IPS-15b (cell line): ENCODE data around the gene NUDT22.

ENCODE experiments used
- H3K27me3 ChIP-seq: one replicate; pipeline ENCODE4 v1.6.1; 2013; ENCODE audit warnings: low read length; ENCODE audit not compliant: control insufficient read depth, insufficient read depth
- H3K36me3 ChIP-seq: one replicate; pipeline ENCODE4 v1.6.1; 2013; ENCODE audit warnings: low read length; ENCODE audit not compliant: control insufficient read depth, insufficient read depth
- H3K4me1 ChIP-seq: one replicate; pipeline ENCODE4 v1.6.1; 2013; ENCODE audit warnings: mild to moderate bottlenecking, low read length; ENCODE audit not compliant: control insufficient read depth, insufficient read depth
- H3K4me3 ChIP-seq: one replicate; pipeline ENCODE4 v1.5.1; 2013; ENCODE audit warnings: low read depth, low read length
- H3K9ac ChIP-seq: one replicate; pipeline ENCODE4 v1.6.1; 2013; ENCODE audit warnings: low read depth, mild to moderate bottlenecking, low read length
- H3K9me3 ChIP-seq: one replicate; pipeline ENCODE4 v1.6.1; 2013; ENCODE audit warnings: mild to moderate bottlenecking, low read length; ENCODE audit not compliant: control insufficient read depth, insufficient read depth

Gene NUDT22

DNA sequence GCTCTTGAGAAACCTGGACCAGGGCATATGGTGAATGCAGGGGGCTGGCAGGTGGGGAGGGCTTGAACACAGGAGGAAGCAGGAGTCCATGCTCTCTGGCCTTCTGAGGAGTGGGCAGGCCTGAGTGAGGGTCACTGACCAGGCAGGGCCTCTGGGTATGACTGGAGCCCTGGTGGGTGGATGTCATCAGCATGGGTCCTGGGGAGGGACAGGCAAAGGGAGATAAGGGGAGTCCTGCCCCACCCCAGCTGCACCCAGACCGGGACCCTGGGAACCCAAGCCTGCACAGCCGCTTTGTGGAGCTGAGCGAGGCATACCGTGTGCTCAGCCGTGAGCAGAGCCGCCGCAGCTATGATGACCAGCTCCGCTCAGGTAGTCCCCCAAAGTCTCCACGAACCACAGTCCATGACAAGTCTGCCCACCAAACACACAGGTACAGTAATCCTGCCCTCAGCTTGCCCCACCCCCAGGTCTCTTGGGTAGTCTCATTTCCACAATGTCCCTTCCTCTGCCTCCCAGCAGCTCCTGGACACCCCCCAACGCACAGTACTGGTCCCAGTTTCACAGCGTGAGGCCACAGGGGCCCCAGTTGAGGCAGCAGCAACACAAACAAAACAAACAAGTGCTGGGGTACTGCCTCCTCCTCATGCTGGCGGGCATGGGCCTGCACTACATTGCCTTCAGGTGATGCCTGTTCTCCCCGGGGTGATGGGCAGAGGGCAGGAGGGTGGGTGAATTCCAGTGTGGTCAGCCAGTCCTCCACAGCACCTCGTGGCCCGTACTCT is 6.3 kb downstream of the NUDT22 start:
- Histone ChIP-seq H3K9me3 (no peaks in the 10 kb centered on the region), H3K4me1 (no peaks in the 10 kb centered on the region), H3K9ac (no peak overlapping the region), H3K36me3 (peaks cover 5% of the 10 kb centered on the region), H3K27me3 (peaks cover 3% of the 10 kb centered on the region), H3K4me3 (no peak overlapping the region)

GRCh38 chr11:64232967-64233315 is 6.9 kb downstream of the NUDT22 start:
- H3K9ac ChIP-seq, result no peak overlapping the region

DNA sequence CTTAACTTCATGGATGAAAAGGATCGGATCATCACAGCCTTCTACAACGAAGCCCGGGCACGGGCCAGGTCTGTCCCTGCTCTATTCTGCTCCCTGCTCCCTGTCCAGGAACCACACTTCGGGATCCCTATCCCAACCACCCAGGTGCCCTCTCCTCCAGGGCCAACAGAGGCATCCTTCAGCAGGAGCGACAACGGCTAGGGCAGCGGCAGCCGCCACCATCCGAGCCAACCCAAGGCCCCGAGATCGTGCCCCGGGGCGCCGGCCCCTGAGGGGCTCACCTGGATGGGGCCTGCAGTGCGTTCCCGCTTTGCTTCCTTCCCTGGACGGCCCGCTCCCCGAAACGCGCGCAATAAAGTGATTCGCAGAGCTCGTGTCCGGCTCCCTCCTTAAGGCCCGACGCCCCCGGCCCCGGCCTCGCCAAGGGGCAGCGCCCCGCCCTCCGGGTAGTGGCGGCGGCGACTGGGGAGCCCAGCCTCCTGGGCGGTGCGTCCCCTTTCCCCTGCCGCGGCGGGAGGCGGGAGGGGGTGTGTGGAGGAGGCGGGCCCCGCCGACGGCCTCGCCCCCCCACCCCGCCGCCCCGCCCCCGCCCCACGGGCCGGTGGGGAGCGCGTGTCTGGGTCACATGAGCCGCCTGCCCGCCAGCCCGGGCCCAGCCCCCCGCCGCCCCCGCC is 8.0 kb downstream of the NUDT22 start, which contains the start of gene VEGFB:
VEGFB (plus strand) TSS at position 672 of the 674 bp plus-strand sequence. CDS start 250 bp downstream, outside the sequence.
- H3K9ac ChIP-seq, result peak within 1 kb of the TSS; percentile 32
- peak within 1 kb of the TSS; percentile 74 for H3K4me3 ChIP-seq
- H3K27me3 ChIP-seq, result peaks cover 3% of the 10 kb centered on the region
- H3K9me3 ChIP-seq, result no peaks in the 10 kb centered on the region
- peaks cover 12% of the 10 kb centered on the region for H3K36me3 ChIP-seq
- H3K4me1 ChIP-seq, result no peaks in the 10 kb centered on the region

More at GRCh38 chr11:64232967-64233315, 6.9 kb downstream of the NUDT22 start:
- Histone ChIP-seq H3K9me3 (no peaks in the 10 kb centered on the region), H3K36me3 (peaks cover 10% of the 10 kb centered on the region), H3K4me1 (no peaks in the 10 kb centered on the region), H3K27me3 (peaks cover 3% of the 10 kb centered on the region), H3K4me3 (no peak overlapping the region)

GRCh38 chr11:64234647-64235379 is 8.7 kb downstream of the NUDT22 start:
- Histone ChIP-seq H3K4me3 (peak overlapping the region; percentile 47), H3K36me3 (peaks cover 12% of the 10 kb centered on the region), H3K9me3 (no peaks in the 10 kb centered on the region), H3K9ac (no peak overlapping the region), H3K27me3 (peaks cover 3% of the 10 kb centered on the region), H3K4me1 (no peaks in the 10 kb centered on the region)

- H3K4me1 ChIP-seq, result no peaks in the 10 kb centered on the region
- H3K4me3 ChIP-seq, result peak overlapping the region; percentile 47
- peaks cover 3% of the 10 kb centered on the region for H3K27me3 ChIP-seq
- no peaks in the 10 kb centered on the region for H3K9me3 ChIP-seq
- H3K9ac ChIP-seq, result no peak overlapping the region
- peaks cover 12% of the 10 kb centered on the region for H3K36me3 ChIP-seq
Observed at GRCh38 chr11:64235437-64236161, 9.5 kb downstream of the NUDT22 start.

GRCh38 chr11:64237484-64237951 is 11.4 kb downstream of the NUDT22 start:
- no peaks in the 10 kb centered on the region for H3K27me3 ChIP-seq
- H3K36me3 ChIP-seq, result peaks cover 12% of the 10 kb centered on the region
- no peak overlapping the region for H3K9ac ChIP-seq
- H3K9me3 ChIP-seq, result no peaks in the 10 kb centered on the region
- H3K4me3 ChIP-seq, result no peak overlapping the region
- H3K4me1 ChIP-seq, result peaks cover 2% of the 10 kb centered on the region

DNA sequence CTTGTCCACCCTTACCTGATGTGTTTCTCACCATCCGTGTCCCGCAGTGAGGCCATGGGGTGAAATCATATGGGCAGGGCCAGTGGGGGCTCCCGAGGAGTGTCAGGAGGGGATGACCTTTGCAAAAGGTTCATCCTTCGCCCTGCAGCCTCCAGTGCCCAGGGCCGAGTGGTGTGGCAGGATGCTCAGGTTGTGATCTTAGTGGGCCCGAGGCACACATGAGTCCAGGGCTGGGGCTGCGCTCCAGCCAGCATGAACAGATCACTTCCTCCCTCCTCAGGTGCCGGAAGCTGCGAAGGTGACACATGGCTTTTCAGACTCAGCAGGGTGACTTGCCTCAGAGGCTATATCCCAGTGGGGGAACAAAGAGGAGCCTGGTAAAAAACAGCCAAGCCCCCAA is 12.0 kb downstream of the NUDT22 start:
- Histone ChIP-seq H3K27me3 (no peaks in the 10 kb centered on the region), H3K36me3 (peaks cover 12% of the 10 kb centered on the region), H3K9me3 (no peaks in the 10 kb centered on the region), H3K4me1 (peaks cover 4% of the 10 kb centered on the region), H3K4me3 (no peak overlapping the region), H3K9ac (no peak overlapping the region)

DNA sequence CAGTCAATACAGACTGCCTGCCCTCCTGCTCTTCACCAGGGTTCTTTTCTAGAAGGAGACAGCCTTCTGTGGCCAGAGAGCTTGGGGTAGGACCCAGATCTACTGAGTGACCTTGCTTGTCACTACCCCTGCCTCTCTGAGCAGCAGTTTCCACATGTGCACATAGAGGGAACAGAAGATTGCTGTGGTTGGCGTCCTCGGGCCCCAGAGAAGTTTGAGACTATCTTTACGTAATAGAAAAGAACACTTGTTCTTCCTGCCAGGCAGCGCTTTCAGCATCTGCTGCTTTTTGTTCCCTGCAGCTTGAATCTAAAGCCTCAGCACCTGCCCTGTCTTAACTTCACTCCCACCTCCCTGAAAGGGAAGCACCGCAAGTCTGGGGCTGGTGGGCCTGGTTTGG is 12.9 kb downstream of the NUDT22 start:
- H3K36me3 ChIP-seq, result peaks cover 18% of the 10 kb centered on the region

GRCh38 chr11:64239662-64240434 is 13.8 kb downstream of the NUDT22 start:
- peaks cover 25% of the 10 kb centered on the region for H3K36me3 ChIP-seq
- peaks cover 4% of the 10 kb centered on the region for H3K4me1 ChIP-seq
- H3K4me3 ChIP-seq, result peak overlapping the region; percentile 96
- no peaks in the 10 kb centered on the region for H3K27me3 ChIP-seq
- H3K9me3 ChIP-seq, result no peaks in the 10 kb centered on the region
- H3K9ac ChIP-seq, result peak overlapping the region; percentile 98

More for the DNA sequence above, 12.9 kb downstream of the NUDT22 start:
- H3K4me1 ChIP-seq, result peaks cover 4% of the 10 kb centered on the region
- no peaks in the 10 kb centered on the region for H3K27me3 ChIP-seq
- no peaks in the 10 kb centered on the region for H3K9me3 ChIP-seq
- H3K9ac ChIP-seq, result no peak overlapping the region
- no peak overlapping the region for H3K4me3 ChIP-seq

DNA sequence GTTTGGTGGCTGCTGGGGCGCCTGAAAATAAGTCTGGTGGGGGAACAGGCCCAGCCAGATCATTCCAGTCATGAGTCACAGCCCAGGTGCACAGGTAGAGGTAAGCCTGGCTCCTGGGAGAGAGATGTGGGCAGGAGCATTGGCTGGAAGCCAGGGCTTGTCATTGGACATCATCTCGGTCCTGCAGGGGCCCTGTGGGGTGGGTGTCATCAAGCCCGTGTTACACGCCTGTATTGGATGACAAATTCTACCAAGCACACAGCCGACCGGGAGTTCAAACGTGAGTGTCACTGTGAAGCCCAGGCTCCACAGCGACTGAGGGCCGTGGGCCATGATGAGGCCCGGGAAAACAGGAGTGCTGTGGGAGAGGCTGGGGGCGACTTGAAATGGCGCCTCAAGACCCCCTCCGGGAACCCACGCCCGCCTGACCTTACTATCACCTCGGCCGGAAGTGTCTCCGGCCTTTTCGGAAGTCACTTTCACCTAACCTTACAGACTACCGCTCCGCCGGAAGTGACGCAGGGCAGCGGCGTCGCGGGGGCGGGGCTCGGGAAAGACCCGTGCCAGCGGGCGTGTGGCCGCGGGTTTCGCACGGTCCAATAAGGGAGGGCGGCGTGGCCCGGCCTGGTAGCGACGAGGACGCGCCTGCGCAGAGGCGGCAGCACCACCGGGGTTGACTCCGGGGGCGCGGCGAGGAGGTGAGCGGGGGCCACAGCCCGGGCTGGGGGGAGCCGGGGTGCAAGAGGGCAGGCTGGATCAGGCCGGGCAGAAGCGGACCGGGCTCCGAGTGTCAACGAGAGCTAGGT is 14.6 kb downstream of the NUDT22 start, which contains the start of gene FKBP2:
FKBP2 (plus strand) TSS at position 661 of the 806 bp plus-strand sequence. CDS start 1,293 bp downstream, outside the sequence.
- Histone ChIP-seq H3K9me3 (no peaks in the 10 kb centered on the region), H3K9ac (peak within 1 kb of the TSS; percentile 98), H3K4me1 (peaks cover 4% of the 10 kb centered on the region), H3K27me3 (no peaks in the 10 kb centered on the region), H3K36me3 (peaks cover 26% of the 10 kb centered on the region), H3K4me3 (peak within 1 kb of the TSS; percentile 96)
